Heart left ventricle (tissue), 13 donors: ENCODE measurements around the gene HS6ST3.

Experiments used
- CTCF ChIP-seq, 12 donors: fragments of 200-600 bp; sonication (generic) in 4 of 12; IDR thresholded peaks; one replicate each; pipeline versions ENCODE4 v1.5.0 to v1.8.0; 2018 to 2022; ENCODE audit warnings: antibody characterized with exemption in 12 of 12, mild to moderate bottlenecking in 5 of 12
- POLR2A ChIP-seq, 2 donors: fragments of 450-650 bp; IDR thresholded peaks; one replicate each; pipeline ENCODE4 v1.6.1; 2017; ENCODE audit warnings: antibody characterized with exemption in 2 of 2, mild to moderate bottlenecking in 2 of 2, moderate library complexity in 2 of 2
- donor health status: ischemic (EF 13 %, LVEDD 7.1; RV severe dilation, severe dysfunction).
- donor health status: DM: no; HTN: yes; CAD: no.
- donor health status: DM: no; HTN: no; CAD: no.
- donor health status: ischemic (EF 25% LVEDD 6.9; RV normal size, moderate dysfunction).
- donor health status: ischemic (EF 25% LVEDD 5.7; RV mildly dilated, moderate dysfunction).
- donor health status: ischemic (EF 35%, LVEDD 5.7; RV mildly dilated, moderate dysfunction).
- donor health status: nonischemic (EF 11% LVEDD 7.7; RV severe dilation, severe dysfunction).
- donor health status: DM: yes; HTN: yes; CAD: no.
- donor health status: PGD.
- donor health status: ischemic (EF 29% LVEDD 5.4; RV normal size, mild dysfunction).
- donor health status: nonischemic (EF 23%, LVEDD 6.1; RV moderate dilation, normal function).

GRCh38 chr13:96707146-96707545, 617.2 kb downstream of the HS6ST3 start:
- no peak for TF ChIP-seq CTCF (IDR thresholded peaks at IDR 0.05)
- no peak for TF ChIP-seq POLR2A (IDR thresholded peaks at IDR 0.05)
